ENCODE measurements around the gene MAST2. TPM values are rescaled to one million over a fixed set of nuclear protein-coding genes. Genes with fewer than 3 reads are reported as not detected.
A peak's percentile ranks its signal among the peaks of the same experiment; 100 is the strongest.

MAST2 gene
- total RNA-seq, 1 donor from 2014 or later, result 27.6 TPM

- no peak for DNase-seq (ENCODE audit: low spot score)
- TF ChIP-seq, protein P1, sequence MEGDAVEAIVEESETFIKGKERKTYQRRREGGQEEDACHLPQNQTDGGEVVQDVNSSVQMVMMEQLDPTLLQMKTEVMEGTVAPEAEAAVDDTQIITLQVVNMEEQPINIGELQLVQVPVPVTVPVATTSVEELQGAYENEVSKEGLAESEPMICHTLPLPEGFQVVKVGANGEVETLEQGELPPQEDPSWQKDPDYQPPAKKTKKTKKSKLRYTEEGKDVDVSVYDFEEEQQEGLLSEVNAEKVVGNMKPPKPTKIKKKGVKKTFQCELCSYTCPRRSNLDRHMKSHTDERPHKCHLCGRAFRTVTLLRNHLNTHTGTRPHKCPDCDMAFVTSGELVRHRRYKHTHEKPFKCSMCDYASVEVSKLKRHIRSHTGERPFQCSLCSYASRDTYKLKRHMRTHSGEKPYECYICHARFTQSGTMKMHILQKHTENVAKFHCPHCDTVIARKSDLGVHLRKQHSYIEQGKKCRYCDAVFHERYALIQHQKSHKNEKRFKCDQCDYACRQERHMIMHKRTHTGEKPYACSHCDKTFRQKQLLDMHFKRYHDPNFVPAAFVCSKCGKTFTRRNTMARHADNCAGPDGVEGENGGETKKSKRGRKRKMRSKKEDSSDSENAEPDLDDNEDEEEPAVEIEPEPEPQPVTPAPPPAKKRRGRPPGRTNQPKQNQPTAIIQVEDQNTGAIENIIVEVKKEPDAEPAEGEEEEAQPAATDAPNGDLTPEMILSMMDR (IDR thresholded peaks at IDR 0.05; ENCODE audit: unreplicated experiment), result no peak
- no peaks in the 10 kb centered on the region for H3K9me3 Mint-ChIP-seq (ENCODE audit: unreplicated experiment)
- peaks cover 8% of the 10 kb centered on the region for H3K4me1 Mint-ChIP-seq (ENCODE audit: unreplicated experiment)
- H3K36me3 Mint-ChIP-seq (ENCODE audit: low read depth, unreplicated experiment), result peaks cover 3% of the 10 kb centered on the region
- H3K27me3 Mint-ChIP-seq (ENCODE audit: unreplicated experiment), result peaks cover 4% of the 10 kb centered on the region
- H3K4me3 Mint-ChIP-seq (ENCODE audit: unreplicated experiment), result no peak overlapping the region
- no peak overlapping the region for H3K27ac Mint-ChIP-seq (ENCODE audit: unreplicated experiment)
Observed at GRCh38 chr1:45994423-45994822, 191.0 kb downstream of the MAST2 start.

GRCh38 chr1:45995298-45995697 is 191.9 kb downstream of the MAST2 start:
- peaks cover 4% of the 10 kb centered on the region for H3K27me3 Mint-ChIP-seq (ENCODE audit: unreplicated experiment)
- H3K36me3 Mint-ChIP-seq (ENCODE audit: low read depth, unreplicated experiment), result peaks cover 3% of the 10 kb centered on the region
- no peak overlapping the region for H3K4me3 Mint-ChIP-seq (ENCODE audit: unreplicated experiment)
- DNase-seq (ENCODE audit: low spot score), result no peak
- no peak overlapping the region for H3K27ac Mint-ChIP-seq (ENCODE audit: unreplicated experiment)
- H3K4me1 Mint-ChIP-seq (ENCODE audit: unreplicated experiment), result peaks cover 14% of the 10 kb centered on the region
- TF ChIP-seq, protein P1 (IDR thresholded peaks at IDR 0.05; ENCODE audit: unreplicated experiment), result no peak
- no peaks in the 10 kb centered on the region for H3K9me3 Mint-ChIP-seq (ENCODE audit: unreplicated experiment)

DNA sequence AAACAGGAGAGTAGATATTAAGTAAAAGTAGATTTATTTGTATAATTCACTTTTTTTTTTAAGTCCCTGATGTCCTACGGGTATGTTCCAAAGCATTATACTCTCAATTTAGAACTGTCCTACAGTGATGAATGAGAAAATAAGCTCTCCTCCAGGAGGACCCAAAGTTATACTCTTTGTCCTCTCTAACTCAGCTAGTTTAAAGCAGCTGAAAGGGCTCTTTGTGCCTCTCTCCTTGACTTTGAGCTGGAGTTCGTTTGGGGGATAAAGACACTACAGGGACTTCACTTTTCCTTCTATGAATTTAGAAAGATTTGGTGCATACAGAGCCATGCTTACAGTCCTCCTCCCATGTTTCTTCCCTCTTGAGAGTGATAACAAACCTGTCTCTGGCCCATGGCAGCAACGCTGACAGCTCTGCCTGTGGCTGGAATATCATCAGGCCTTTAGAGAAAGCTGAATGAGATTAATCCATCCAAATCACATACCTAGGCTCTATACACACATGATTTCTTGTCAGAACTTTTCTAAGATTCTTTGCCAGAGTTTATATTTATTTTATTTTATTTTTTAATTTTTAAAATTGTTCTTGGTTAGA is 194.7 kb downstream of the MAST2 start:
- no peaks in the 10 kb centered on the region for H3K9me3 Mint-ChIP-seq (ENCODE audit: unreplicated experiment)
- H3K4me3 Mint-ChIP-seq (ENCODE audit: unreplicated experiment), result peak overlapping the region; percentile 49
- peaks cover 4% of the 10 kb centered on the region for H3K27me3 Mint-ChIP-seq (ENCODE audit: unreplicated experiment)
- TF ChIP-seq, protein P1 (IDR thresholded peaks at IDR 0.05; ENCODE audit: unreplicated experiment), result no peak
- H3K4me1 Mint-ChIP-seq (ENCODE audit: unreplicated experiment), result peaks cover 34% of the 10 kb centered on the region
- peaks cover 3% of the 10 kb centered on the region for H3K36me3 Mint-ChIP-seq (ENCODE audit: low read depth, unreplicated experiment)
- DNase-seq (ENCODE audit: low spot score), result no peak
- no peak overlapping the region for H3K27ac Mint-ChIP-seq (ENCODE audit: unreplicated experiment)

DNA sequence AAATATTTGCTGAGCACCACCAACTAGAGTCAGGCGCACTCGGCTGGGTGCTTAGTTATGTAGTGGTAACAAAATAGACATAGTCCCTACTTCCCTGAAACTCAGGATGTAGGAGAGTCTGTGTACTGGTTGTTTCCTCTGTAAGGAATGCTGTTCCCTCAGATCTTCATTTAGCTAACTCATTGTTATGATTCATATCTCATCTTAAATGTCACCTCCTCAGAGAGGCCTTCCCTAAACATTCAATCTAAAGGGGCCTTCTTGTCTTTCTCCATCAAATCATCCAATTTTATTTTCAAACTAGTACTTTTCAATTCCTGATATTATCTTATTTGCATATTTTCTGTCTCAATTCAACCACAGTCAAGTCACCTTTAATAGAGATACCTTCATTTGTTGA is 196.1 kb downstream of the MAST2 start:
- no peaks in the 10 kb centered on the region for H3K9me3 Mint-ChIP-seq (ENCODE audit: unreplicated experiment)
- peaks cover 3% of the 10 kb centered on the region for H3K36me3 Mint-ChIP-seq (ENCODE audit: low read depth, unreplicated experiment)
- peak overlapping the region; percentile 64 for H3K27ac Mint-ChIP-seq (ENCODE audit: unreplicated experiment)
- H3K4me1 Mint-ChIP-seq (ENCODE audit: unreplicated experiment), result peaks cover 34% of the 10 kb centered on the region
- no peak for DNase-seq (ENCODE audit: low spot score)
- no peak overlapping the region for H3K4me3 Mint-ChIP-seq (ENCODE audit: unreplicated experiment)
- H3K27me3 Mint-ChIP-seq (ENCODE audit: unreplicated experiment), result peaks cover 4% of the 10 kb centered on the region
- TF ChIP-seq, protein P1 (IDR thresholded peaks at IDR 0.05; ENCODE audit: unreplicated experiment), result no peak

DNA sequence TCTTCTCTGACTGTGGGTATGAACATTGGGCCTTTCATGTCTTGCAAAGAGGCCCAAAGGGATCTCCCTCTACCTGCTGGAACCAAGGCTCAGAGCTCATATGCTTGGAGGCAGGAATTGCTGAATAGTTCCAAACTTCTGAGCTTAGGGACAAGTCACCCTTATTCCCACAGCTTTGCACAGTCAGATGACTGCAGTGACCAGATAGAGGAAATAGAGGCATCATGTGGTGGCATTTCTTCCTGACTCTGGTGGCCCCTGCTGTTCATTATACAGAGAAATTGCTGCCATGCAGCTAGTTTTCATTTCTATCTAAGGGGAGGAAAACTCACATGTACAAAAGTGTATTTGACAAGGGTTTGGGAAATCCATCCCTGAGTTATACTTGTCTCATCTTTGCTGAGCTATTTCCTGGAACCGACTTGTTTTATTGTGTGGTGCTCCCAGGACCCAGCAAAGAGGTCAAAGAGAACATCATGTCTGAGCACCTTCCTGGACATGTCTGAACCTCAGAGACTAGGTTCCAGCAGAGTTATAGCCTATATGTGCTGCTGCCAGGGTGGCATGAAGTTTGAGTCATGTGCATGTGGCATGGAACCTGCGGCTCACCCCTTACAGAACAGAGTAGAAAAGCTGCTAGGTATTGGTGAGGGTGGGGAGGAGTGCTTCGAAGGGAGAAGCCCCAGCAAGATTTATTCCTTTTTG is 197.8 kb downstream of the MAST2 start:
- TF ChIP-seq, protein P1 (IDR thresholded peaks at IDR 0.05; ENCODE audit: unreplicated experiment), result no peak
- Mint-ChIP-seq H3K4me1 (ENCODE audit: unreplicated experiment) (peaks cover 32% of the 10 kb centered on the region), H3K36me3 (ENCODE audit: low read depth, unreplicated experiment) (no peaks in the 10 kb centered on the region), H3K27me3 (ENCODE audit: unreplicated experiment) (peaks cover 4% of the 10 kb centered on the region), H3K27ac (ENCODE audit: unreplicated experiment) (no peak overlapping the region), H3K4me3 (ENCODE audit: unreplicated experiment) (no peak overlapping the region), H3K9me3 (ENCODE audit: unreplicated experiment) (no peaks in the 10 kb centered on the region)
- no peak for DNase-seq (ENCODE audit: low spot score)
